Activated CD4-positive, alpha-beta T cell treated with anti-CD3 and anti-CD28 coated beads, Interleukin-2, Interleukin-6, amounts not matched to agents 100 ng/mL and 50 ng/mL, durations not matched to agents 16 hours and 8 hours (primary cell): ENCODE measurements around the gene DENND6B.
"Not testable (repeated sequence)": the region's sequence is repeated elsewhere in the genome, so short reads cannot be mapped to it uniquely, and the experiment has no call there.

ENCODE experiments used
- DNase-seq: peaks from one replicate; pipeline ENCODE4 v3.0.0-alpha.2; 2020

Gene DENND6B, protein sequence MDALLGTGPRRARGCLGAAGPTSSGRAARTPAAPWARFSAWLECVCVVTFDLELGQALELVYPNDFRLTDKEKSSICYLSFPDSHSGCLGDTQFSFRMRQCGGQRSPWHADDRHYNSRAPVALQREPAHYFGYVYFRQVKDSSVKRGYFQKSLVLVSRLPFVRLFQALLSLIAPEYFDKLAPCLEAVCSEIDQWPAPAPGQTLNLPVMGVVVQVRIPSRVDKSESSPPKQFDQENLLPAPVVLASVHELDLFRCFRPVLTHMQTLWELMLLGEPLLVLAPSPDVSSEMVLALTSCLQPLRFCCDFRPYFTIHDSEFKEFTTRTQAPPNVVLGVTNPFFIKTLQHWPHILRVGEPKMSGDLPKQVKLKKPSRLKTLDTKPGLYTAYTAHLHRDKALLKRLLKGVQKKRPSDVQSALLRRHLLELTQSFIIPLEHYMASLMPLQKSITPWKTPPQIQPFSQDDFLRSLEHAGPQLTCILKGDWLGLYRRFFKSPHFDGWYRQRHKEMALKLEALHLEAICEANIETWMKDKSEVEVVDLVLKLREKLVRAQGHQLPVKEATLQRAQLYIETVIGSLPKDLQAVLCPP

DNA sequence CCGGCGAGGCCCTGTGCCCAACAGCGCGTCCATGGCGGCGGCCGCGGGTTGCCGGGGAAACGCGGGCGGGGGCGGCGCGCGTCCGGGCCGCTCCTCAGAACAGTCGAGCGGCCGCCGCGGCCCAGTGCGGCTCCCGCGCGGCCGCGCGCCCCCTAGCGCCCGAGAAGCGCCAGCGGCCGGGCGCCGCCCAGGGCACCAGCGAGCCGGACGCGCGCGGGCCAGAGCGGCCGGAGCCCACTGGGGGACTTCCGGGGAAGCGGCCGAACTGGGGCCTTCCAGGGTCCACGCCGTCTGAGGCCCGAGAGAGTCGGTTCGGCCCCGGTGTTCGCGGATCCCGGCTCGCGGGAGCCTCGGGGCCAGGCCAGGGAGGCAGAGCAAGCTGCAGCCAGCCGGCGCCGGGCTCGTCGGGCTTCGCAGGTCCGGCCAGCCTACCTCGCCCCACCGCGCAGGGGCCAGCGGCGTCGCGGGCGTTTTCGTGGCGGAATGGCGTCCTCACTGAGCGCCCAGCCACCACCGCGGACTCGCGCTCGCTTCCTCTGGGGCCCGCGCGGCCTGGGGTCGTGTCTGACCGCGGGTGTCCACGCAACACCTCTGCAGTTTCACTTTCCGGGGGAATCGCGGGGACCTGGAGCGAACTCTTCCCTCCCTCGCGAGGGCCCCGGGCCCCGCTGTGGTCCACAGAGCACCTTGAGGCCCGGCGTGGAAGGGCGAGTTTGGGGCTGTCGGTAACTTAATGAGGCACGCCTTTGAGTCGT is at the start of gene DENND6B:
TSS of gene DENND6B (minus strand) at position 57 of the 755 bp plus-strand sequence. CDS start at position 33, 24 bp downstream.
- DNase-seq: peak; percentile 83

DNA sequence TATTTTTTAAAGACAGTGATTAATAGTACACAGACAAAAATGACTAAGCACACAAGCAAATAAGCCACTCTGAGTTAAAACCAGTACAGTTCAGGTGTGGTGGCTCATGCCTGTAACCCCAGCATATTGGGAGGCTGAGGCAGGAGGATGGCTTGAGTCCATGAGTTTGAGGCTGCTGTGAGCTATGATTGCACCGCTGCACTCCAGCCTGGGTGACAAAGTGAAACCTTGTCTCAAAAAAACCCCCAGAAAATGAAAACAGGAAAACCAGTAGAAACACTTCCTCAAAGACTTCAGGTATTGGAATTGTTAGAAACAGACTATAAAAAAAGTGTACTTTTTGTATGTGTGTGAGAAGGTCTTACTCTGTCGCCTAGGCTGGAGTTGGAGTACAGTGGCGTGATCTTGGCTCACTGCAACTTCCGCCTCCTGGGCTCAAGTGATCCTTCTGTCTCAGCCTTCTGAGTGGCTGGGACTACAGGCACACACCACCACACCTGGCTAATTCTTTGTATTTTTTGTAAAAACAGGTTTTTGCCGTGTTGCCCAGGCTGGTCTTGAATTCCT is 49.4 kb upstream of the DENND6B start:
- DNase-seq: peak; percentile 14

DNA sequence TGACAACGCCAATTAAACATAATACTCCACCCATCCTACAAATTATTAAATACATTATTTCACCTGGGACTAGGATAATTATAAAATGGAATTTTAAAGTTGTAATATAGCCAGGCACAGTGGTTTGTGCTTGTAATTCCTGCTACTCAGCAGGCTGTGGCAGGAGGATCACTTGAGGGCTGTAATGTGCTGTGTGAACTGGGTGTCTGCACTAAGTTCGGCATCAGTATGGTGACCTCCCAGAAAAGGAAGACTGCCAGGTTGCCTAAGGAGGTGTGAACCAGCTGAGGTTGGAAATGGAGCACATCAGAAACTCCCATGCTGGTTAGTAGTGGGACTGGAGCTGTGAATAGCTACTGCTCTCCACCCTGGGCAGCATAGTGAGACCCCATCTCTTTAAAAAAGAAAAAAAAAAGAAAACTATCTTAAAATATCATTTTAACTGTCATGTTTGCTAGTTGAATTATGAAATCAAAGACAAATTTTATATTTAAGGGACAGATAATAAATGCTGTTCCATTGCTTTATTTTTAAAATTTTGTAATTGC is 44.4 kb upstream of the DENND6B start:
- no peak for DNase-seq

DNA sequence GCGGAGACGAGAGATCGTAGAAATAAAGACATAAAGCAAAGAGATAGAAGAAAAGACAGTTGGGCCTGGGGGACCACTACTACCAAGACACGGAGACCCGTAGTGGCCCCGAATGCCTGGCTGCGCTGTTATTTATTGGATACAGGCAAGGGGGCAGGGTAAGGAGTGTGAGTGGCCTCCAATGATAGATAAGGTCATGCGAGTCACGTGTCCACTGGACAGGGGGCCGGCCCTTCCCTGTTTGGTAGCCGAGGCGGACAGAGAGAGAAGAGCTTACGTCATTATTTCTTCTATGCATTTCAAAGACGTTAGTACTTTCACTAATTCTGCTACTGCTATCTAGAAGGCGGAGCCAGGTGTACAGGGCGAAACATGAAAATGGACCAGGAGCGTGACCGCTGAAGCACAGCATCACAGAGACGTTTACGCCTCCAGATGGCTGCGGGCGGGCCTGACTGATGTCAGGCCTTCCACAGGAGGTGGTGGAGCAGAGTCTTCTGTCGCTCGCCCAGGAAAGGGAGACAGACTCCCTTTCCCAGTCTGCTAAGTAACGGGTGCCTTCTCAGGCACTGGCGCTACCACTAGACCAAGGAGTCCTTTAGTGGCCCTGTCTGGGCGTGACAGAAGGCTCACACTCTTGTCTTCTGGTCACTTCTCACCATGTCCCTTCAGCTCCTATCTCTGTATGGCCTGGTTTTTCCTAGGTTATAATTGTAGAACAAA is 41.1 kb upstream of the DENND6B start:
- DNase-seq: no peak

DNA sequence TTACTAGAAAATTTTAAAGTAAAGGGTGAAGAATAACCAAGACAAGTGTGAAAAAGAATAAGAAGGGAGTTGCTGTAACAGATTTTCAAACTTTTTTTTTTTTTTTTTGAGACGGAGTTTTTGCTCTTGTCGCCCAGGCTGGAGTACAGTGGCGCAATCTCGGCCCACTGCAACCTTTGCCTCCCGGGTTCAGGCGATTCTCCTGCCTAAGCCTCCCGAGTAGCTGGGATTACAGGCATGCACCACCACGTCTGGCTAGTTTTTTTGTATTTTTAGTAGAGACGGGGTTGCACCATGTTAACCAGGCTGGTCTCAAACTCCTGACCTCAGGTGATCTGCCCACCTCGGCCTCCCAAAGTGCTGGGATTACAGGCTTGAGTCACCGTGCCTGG is 37.0 kb upstream of the DENND6B start:
- not testable (repeated sequence) for DNase-seq

DNA sequence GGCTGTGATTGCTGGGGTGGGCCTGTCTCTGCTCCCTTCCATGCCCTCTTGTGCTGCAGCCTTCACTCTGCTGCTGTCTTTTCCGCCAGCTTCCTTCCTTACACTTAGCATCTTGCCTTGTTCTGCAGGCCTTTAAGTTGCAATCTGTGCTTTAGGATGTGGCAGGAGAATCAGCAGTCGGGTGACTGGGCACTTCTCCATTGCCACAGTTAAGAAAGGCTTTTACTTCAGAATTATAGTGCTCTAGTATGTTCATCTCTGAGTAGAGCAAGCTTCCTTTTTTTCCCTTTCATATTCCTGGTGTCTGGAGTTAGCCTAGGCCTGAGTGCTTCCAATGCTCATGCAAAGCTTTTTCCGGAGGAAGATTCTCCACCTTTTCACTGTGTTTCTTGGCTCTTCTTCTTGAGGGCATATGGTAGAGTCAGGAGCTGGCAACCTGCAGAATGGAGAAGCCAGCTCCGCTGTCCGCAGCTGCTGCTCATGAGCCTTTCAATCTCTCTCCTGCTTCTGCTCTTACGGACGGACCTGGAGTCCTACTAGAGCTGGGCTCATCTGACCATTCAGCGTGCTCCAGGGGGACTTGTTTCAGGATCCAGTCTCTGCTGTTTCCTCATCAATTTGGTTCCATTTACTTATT is 36.5 kb upstream of the DENND6B start:
- no peak for DNase-seq

DNA sequence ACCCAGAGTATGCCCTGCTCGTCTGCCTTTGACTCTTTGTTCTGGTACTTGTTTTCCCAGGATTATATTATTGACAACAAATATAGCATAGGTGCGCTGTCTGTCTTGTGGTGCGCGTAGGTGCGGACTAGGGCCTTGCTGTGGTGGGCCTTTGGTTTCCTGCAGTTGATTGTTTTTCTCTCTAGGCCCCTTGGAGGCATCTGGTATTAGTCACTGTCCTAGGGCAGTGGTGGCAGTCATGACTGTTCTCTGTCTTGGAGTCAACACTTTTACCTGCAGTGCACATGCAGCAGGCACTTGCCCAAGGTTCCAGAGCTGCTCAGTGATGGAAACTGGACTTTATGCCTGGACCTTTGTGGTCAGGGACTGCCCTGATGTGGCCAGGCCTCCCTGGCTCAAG is 34.9 kb upstream of the DENND6B start:
- peak; percentile 53 for DNase-seq

DNA sequence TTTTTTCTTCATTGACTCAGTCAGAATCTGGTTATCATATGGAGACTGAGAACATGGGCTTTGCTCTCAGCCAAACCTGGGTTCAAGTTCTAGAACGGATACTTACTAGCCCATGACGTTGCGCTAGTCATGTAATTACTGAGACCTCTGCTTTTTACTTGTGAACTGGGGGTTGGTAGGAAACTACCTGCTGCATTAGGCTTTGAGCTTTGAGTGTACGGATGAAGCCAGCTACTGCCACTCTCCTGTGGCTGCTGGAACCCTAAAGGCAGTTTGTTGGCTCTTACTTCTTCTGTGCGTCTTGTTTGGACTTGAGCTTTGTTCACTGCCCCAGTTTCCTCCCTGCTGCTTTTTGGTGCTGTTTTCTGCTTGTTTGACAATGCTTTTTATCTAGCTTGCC is 34.4 kb upstream of the DENND6B start:
- peak; percentile 28 for DNase-seq

DNA sequence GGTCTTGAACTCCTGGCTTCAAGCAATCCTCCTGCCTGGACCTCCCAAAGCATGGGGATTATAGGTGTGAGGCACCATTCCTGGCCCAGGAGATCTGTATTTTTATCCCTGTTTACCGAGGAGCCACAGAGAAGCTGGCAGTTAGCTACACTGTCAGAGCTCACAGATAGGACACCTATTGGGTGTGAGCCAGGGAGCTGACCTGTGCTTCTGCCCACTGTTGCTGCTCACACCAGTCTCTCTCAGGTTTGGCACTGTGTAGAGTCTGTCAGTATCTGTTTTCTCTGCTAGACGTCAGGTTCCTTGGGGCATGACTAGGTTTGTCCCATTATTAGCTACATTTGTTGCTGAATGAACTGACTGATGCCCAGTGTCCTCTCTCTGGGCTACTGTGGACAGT is 33.8 kb upstream of the DENND6B start:
- no peak for DNase-seq

DNA sequence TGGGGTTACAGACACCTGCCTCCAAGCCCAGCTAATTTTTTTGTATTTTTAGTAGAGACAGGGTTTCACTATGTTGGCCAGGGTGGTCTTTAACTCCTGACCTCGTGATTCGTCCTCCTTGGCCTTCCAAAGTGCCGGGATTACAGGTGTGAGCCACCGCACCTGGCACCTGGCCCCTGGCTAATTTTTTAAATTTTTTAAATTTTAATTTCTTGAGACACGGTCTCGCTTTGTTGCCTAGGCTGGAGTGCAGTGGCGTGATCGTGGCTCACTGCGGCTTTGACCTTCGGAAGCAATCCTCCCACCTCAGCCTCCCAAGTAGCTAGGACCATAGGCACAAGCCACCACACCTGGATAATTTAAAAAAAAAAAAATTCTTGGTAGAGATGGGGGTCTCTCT is 30.9 kb upstream of the DENND6B start:
- DNase-seq: no peak

DNA sequence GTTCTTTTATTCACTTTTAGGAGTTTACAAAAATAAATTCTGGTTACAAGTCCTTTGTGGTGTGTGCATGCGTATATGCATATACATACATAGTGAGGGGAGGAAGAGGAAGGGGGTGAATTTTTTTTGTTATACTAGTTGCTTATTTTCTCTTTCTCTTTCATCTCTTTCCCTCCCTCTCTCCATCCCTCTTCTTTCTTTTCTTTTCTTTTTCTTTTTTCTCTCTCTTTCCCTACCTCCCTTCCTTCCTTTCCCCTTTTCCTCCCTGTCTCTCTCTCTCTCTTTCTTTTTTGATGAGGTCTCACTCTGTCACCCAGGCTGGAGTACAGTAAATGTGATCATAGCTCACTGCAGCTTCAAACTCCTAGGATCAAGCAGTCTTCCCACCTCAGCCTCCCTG is 30.4 kb upstream of the DENND6B start:
- DNase-seq: no peak

DNA sequence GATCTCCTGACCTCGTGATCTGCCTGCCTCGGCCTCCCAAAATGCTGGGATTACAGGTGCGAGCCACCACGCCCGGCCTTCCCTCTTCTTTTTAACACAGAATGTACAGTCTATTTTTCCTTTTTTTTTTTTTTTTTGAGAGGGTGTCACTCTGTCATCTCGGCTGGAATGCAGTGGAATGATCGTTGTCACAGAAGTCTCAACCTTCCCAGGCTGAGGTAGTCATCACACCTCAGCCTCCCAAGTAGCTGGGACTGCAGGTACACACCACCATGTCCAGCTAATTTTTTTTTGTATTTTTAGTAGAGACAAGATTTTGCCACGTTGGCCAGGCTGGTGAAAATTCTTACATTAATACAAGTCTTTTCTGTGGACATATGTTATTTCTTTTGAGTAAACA is 29.4 kb upstream of the DENND6B start:
- DNase-seq: no peak

DNA sequence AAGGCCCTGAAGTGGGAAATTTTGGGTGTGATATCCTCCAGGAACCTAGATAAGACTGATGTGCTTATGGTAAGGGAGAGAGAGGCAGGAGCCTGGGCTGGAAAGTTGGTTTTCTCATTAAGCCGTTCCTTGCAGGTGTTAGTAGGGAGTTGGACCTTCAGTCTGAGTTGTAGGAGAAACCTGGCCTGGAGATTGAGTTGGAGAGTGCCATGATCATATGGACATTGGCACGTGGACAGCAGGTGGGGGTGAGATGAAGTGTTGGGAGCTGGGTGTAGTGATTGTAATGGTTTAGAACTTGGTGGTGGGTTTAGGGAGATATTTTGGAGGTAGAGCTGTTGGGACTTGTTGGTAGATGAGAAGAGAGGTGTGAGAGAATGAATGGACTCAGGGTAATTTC is 21.2 kb upstream of the DENND6B start:
- DNase-seq: no peak

DNA sequence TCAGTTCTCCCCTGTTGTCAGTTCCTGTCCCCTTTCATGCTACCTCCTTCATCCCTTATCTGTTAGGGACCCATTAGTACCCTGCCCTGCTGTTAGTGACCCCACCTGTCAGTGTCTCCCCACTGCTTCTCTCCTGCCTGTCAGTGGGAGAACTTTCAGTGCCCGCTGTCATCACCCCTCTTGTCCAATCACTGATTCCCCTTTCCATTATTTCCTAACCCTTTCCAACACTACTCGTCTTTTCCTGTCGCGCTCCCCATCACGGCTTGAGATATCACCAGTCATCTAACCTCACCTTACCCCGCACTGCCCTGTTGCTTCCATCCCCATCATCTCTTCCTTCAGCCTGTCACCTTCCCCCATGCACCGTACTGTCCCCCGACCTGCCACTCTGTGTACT is 20.3 kb upstream of the DENND6B start:
- DNase-seq: no peak

DNA sequence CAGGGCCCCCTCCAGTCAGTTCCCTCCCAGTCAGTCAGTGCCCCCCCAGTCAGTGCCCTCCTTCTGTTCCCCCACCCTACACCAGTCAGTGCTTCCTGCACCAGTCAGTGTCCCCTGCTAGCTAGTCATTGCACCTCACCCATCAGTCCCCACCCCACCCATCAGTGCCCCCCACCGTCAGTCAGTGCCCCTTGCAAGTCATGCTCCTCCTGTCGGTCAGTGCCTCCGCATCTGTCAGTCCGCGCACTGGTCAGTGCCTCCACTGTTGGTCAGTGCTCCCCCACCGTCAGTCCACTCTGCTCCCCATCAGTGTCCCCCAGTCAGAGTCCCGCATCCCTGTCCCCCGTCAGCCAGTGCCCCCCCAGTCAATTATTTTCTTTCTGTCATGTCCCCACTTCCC is 19.7 kb upstream of the DENND6B start:
- DNase-seq: no peak

DNA sequence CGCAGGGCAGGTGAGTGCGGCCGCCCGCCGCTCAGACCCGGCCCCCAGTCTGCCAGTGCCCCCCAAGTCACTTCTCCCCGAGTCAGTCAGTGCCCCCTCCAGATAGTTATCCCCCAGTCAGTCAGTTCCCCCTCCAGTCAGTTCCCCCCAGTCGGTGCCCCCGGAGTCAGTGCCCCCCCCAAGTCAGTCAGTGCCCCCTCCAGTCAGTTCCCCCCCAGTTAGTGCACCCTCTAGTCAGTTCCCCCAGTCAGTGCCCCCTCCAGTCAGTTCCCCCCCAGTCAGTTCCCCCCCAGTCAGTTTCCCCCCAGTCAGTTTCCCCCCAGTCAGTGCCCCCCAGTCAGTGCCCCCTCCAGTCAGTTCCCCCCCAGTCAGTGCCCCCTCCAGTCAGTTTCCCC is 16.7 kb upstream of the DENND6B start:
- no peak for DNase-seq

DNA sequence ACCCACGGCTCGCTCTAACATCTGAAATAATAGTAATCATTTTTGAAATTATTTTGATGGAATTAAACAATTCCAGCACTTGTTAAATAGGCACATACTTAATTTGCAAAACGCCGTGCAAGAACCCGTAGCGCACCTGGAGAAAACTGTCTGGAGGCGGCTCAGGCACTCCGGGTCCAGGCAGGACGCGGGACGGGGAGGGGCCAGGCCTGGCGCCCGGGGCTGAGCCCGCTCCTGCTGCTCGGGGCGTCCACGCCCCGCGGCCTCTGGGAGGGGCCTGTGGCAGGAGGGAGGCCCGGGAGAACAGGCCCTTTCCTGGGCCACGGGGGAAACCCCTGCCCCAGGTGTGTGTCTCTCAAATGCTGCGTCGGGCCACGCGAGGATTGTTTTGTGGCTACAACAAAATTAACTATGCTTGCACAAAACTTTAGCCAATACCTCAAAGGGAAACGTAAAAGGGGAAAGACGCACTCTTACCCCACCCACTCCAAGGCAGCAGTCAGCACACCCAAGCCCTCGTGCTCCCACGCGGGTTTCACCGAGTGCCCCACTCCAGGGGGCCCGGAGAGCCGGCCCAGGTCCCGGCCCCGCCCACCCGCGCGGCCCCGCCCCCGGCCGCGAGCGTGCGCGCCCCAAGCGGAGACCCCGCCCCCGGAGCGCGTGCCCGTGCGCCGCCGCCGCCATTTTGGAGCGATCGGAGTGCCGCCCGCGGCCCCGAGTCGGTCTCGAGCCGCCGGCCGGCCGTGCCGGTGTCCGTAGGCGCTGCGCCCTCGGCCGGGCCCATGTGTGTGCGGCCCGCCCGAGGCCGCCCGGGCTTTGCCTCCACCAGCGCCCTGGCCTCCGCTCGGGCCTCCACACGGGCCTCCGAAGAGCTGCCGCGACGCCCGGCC is 16.1 kb upstream of the DENND6B start, which contains the start of gene PPP6R2:
TSS of gene PPP6R2 (plus strand) at position 677 of the 890 bp plus-strand sequence. CDS start 50,582 bp downstream, outside the sequence.
- peak; percentile 90 for DNase-seq

DNA sequence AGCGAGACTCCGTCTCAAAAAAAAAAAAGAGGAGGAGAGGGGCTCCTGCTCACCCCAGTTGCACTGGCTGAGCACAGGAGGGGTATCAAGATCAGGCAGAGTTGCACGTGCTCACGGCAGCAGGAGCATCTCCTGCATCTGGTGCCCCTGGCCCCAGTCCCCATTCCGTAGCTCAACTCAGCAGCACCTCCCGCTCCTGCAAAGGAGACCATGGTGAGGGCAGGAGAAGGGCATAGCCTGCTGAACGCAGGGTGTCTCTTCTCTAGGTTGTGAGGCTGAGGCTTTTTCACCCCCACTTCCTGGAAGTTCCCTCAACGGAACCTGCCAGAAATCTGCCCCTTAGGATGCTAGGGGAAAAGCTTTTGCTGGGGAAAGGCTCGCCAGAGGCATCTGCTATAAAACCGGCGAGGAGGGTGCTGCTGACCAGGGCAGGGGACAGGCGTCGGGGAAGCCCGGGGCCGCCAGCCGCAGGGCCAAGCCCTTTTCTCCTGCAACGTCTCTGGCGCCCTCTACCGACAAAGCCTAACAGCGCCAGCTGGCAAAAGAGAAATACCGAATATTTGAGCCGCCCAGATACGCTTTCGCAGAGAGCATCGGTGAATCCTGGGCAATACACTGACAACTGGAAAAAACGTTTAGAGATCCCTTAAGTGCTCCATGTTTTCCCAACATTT is 15.3 kb upstream of the DENND6B start:
- peak; percentile 94 for DNase-seq

DNA sequence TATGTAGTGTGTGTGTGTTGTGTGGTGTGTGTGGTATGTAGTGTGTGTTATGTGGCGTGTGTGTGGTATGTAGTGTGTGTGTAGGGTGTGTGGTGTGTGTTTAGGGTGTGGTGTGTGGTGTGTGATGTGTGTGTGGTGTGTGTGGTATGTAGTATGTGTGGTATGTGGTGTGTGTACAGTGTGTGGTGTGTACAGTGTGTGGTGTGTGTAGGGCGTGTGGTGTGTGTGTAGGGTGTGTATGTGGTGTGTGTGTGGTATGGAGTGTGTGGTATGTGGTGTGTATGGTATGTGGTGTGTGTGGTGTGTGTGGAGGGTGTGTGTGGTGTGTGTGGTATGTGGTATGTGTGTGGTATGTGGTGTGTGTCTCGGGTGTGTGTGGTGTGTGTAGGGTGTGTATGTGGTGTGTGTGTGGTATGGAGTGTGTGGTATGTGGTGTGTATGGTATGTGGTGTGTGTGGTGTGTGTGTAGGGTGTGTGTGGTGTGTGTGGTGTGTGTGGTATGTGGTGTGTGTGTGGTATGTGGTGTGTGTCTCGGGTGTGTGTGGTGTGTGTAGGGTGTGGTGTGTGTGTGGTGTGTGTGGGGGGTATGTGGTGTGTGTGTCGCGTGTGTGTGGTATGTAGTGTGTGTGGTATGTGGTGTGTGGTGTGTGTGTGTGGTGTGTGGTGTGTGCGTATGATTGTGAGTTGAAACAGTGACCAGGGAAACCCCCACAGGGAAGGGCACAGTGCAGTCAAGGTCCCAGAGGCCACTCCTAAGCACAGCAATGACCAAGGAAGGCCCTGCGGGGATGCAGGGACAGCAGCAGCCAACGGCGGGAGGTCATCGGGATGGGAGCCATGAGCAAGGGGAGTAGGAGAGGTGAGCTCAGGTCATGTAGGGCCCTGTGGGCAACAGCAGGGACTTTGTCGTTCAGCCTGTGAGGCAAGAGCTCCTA is 13.4 kb upstream of the DENND6B start:
- no peak for DNase-seq
